SU-DHL-6 (cell line): Measurements from ENCODE around the gene ALS2CL.

Source experiments
- H2AFZ ChIP-seq: fragments of 200-600 bp; sonication (generic); 2 replicates; pipeline ENCODE4 v1.6.1; 2014; ENCODE audit warnings: low read depth, mild to moderate bottlenecking, moderate library complexity, mixed read lengths, antibody characterized with exemption, low read length; ENCODE audit not compliant: severe bottlenecking
- H3F3A ChIP-seq: fragments of 200-600 bp; shearing (Covaris generic); 2 replicates; pipeline ENCODE4 v1.6.0; 2016; ENCODE audit warnings: antibody characterized with exemption, mild to moderate bottlenecking; ENCODE audit not compliant: insufficient read depth
- H3K27ac ChIP-seq: fragments of 200-600 bp; sonication (generic); 2 replicates; pipeline ENCODE4 v1.5.1; 2016; ENCODE audit warnings: low read depth, mild to moderate bottlenecking, low read length, moderate library complexity, mixed read lengths
- H3K27me3 ChIP-seq: fragments of 200-600 bp; sonication (generic), shearing (Covaris generic); 2 replicates; pipeline ENCODE4 v1.6.0; 2014; ENCODE audit warnings: mild to moderate bottlenecking, low read length
- H3K36me3 ChIP-seq: fragments of 200-600 bp; sonication (generic); 2 replicates; pipeline ENCODE4 v1.6.1; 2014; ENCODE audit warnings: mild to moderate bottlenecking, low read length, mixed read lengths
- H3K4me2 ChIP-seq: fragments of 300-600, 200-600 bp; shearing (Covaris generic), sonication (generic); 2 replicates; pipeline ENCODE4 v1.6.0; 2014; ENCODE audit warnings: low read length, low read depth, mild to moderate bottlenecking; ENCODE audit not compliant: poor library complexity, severe bottlenecking
- H3K4me3 ChIP-seq: fragments of 200-600 bp; sonication (generic); 2 replicates; pipeline ENCODE4 v1.5.1; 2014; ENCODE audit warnings: antibody characterized with exemption, low read length, mild to moderate bottlenecking, mixed read lengths; ENCODE audit not compliant: insufficient read depth, poor library complexity, severe bottlenecking
- H3K79me2 ChIP-seq: fragments of 200-600 bp; sonication (generic); 2 replicates; pipeline ENCODE4 v1.6.1; 2014; ENCODE audit warnings: mild to moderate bottlenecking, low read length, moderate library complexity; ENCODE audit not compliant: insufficient read depth
- H3K9ac ChIP-seq: fragments of 200-600 bp; sonication (generic); 2 replicates; pipeline ENCODE4 v1.7.0; 2014; ENCODE audit warnings: mild to moderate bottlenecking, low read length
- H3K9me2 ChIP-seq: fragments of 200-600 bp; sonication (generic); replicated peaks from 2 replicates; pipeline ENCODE4 v1.6.1; 2014; ENCODE audit warnings: low read length; ENCODE audit not compliant: insufficient read depth
- H3K9me3 ChIP-seq: fragments of 200-600 bp; sonication (generic); 2 replicates; pipeline ENCODE4 v1.6.1; 2014; ENCODE audit warnings: low read length, mixed read lengths; ENCODE audit not compliant: insufficient read depth
- H4K20me1 ChIP-seq: fragments of 200-600 bp; sonication (generic); 2 replicates; pipeline ENCODE4 v1.6.1; 2014; ENCODE audit warnings: low read depth, mild to moderate bottlenecking, antibody characterized with exemption, low read length, moderate library complexity, mixed read lengths
- EZH2phosphoT487 ChIP-seq: fragments of 200-600 bp; sonication (generic), shearing (Covaris generic); conservative IDR thresholded peaks from 2 replicates; pipeline ENCODE4 v1.6.1; 2018; ENCODE audit warnings: mild to moderate bottlenecking, antibody characterized with exemption, low read length, moderate library complexity, mixed read lengths
- TF ChIP-seq, protein P1 (sequence below): fragments of 200-600 bp; sonication (generic); IDR thresholded peaks from one replicate; pipeline ENCODE4 v1.5.1; 2017; ENCODE audit warnings: antibody characterized with exemption, mild to moderate bottlenecking, low read length, moderate library complexity; ENCODE audit not compliant: insufficient read depth, poor library complexity, severe bottlenecking

The ALS2CL gene

DNA sequence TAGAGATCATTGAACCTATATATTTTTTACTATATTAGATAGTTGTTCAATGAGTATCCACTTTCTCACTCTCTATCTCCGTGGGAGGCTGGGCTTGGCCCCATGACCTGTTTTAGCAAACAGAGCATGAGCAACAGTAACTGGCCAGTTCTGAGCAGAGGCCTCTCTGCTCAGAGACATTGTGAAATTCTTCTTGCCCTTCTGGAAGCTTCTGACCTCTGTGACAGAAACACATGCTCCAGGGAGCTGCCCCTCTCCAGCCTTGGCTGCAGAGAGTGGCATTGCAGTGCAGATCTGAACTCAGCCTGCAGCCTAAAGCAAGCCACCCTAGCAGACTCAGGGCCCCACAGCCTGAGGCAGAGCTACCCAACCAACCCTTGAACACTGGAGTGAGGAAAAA lies 60.7 kb downstream of the ALS2CL start:
- no peak overlapping the region for H2AFZ ChIP-seq
- H3K36me3 ChIP-seq = no peaks in the 10 kb centered on the region
- H3K4me3 ChIP-seq = no peak overlapping the region
- H3K79me2 ChIP-seq = no peaks in the 10 kb centered on the region
- no peaks in the 10 kb centered on the region for H3F3A ChIP-seq
- H3K4me2 ChIP-seq = no peak overlapping the region
- H3K27ac ChIP-seq = no peak overlapping the region
- H4K20me1 ChIP-seq = no peaks in the 10 kb centered on the region
- H3K9me2 ChIP-seq = no peaks in the 10 kb centered on the region
- H3K9me3 ChIP-seq = no peaks in the 10 kb centered on the region
- TF ChIP-seq, protein P1, sequence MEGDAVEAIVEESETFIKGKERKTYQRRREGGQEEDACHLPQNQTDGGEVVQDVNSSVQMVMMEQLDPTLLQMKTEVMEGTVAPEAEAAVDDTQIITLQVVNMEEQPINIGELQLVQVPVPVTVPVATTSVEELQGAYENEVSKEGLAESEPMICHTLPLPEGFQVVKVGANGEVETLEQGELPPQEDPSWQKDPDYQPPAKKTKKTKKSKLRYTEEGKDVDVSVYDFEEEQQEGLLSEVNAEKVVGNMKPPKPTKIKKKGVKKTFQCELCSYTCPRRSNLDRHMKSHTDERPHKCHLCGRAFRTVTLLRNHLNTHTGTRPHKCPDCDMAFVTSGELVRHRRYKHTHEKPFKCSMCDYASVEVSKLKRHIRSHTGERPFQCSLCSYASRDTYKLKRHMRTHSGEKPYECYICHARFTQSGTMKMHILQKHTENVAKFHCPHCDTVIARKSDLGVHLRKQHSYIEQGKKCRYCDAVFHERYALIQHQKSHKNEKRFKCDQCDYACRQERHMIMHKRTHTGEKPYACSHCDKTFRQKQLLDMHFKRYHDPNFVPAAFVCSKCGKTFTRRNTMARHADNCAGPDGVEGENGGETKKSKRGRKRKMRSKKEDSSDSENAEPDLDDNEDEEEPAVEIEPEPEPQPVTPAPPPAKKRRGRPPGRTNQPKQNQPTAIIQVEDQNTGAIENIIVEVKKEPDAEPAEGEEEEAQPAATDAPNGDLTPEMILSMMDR = no peak
- TF ChIP-seq EZH2phosphoT487 = no peak
- no peaks in the 10 kb centered on the region for H3K27me3 ChIP-seq
- H3K9ac ChIP-seq = no peak overlapping the region

DNA sequence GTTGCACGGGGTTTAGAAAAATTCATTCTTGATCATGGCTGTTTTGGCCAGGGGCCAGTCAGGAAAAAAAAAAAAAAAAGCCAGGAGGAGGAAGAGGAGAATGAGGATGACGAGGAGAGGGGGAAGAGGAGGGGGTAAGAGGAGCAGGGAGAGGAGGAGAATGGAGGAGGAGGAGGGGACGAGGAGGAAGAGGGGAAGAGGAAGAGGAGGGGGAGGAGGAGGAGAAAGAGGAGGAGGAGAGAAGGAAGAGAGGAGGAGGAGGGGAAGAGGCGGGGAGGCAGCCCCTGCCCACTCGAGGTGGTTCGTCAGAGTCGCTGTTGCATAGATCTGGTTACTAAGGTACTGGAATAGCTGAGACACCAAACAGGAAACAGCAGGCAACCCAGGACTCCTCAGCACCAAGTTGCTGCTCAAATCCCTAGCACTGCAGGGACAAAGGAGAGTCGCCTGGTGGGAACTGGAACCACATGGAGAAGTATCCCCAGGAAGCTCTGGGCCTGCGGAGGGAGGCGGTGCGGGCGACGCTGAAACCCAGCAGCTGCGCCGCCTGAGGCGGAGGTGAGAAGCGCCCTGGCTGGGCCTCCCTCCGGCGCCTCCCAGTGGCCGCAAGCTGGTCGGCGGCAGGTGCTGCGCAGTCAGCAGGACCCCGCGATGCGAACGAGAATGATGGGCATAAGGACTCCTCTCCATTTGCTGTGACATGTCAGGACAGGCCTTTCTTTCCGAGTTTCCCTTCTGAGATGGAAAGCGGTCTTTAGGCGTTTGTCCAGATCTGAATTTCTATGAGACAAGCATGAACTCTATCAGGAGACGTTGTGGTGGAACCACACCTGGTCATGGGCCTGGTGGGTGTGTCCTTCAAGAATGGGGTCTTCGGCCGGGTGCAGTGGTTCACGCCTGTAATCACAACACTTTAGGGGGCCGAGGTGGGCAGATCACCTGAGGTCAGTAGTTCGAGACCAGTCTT lies 63.6 kb downstream of the ALS2CL start:
- no peaks in the 10 kb centered on the region for H3K9me3 ChIP-seq
- H2AFZ ChIP-seq = peak overlapping the region; percentile 93
- H3F3A ChIP-seq = no peaks in the 10 kb centered on the region
- no peaks in the 10 kb centered on the region for H4K20me1 ChIP-seq
- H3K9me2 ChIP-seq = no peaks in the 10 kb centered on the region
- no peak for TF ChIP-seq EZH2phosphoT487
- TF ChIP-seq, protein P1 = peak; percentile 98
- no peaks in the 10 kb centered on the region for H3K79me2 ChIP-seq
- peak overlapping the region; percentile 49 for H3K4me2 ChIP-seq
- H3K27me3 ChIP-seq = no peaks in the 10 kb centered on the region
- no peak overlapping the region for H3K4me3 ChIP-seq
- no peaks in the 10 kb centered on the region for H3K36me3 ChIP-seq
- peak overlapping the region; percentile 31; the same call in 1 of the 2 replicates for H3K9ac ChIP-seq
- H3K27ac ChIP-seq = no peak overlapping the region

DNA sequence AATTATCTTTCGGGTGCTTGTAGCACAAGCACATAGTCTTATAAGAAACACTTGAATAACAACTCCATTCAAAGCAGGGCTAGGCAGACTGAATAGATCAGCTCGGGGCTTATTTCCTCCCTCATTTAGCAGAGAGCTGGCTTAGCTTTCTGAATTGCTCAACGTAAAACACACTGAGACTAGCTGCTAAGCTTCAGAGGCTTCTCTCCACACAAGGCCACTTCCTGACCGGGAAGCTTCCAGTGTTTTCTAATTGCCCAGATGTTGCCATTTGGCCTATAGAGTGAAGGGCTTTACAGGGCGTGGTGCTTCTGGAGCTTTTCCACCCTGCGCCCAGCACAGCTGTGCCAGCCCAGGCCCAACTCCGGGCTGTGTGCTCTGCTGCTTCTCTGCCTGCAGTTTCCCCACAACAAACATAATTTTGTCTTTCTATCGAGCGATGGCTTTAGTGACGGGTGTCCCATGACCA lies 64.5 kb downstream of the ALS2CL start:
- H2AFZ ChIP-seq = no peak overlapping the region
- H3K27me3 ChIP-seq = no peaks in the 10 kb centered on the region
- no peak overlapping the region for H3K9ac ChIP-seq
- no peak overlapping the region for H3K27ac ChIP-seq
- no peak overlapping the region for H3K4me3 ChIP-seq
- H3K4me2 ChIP-seq = no peak overlapping the region
- no peaks in the 10 kb centered on the region for H3K9me3 ChIP-seq
- no peaks in the 10 kb centered on the region for H3K79me2 ChIP-seq
- H3F3A ChIP-seq = no peaks in the 10 kb centered on the region
- H3K36me3 ChIP-seq = no peaks in the 10 kb centered on the region
- no peak for TF ChIP-seq EZH2phosphoT487
- TF ChIP-seq, protein P1 = no peak
- no peaks in the 10 kb centered on the region for H4K20me1 ChIP-seq
- H3K9me2 ChIP-seq = no peaks in the 10 kb centered on the region
